Breast epithelium (tissue), 3 donors: ENCODE measurements around the gene CCT3.
"Not testable (repeated sequence)": the region's sequence is repeated elsewhere in the genome, so short reads cannot be mapped to it uniquely, and the experiment has no call there.

ENCODE experiments used
- POLR2A ChIP-seq: fragments of 450-650 bp; IDR thresholded peaks from one replicate; pipeline ENCODE4 v1.6.1; 2016; ENCODE audit warnings: antibody characterized with exemption, mild to moderate bottlenecking, moderate library complexity
- POLR2AphosphoS5 ChIP-seq, 3 donors: sonication (generic); formaldehyde crosslinking; IDR thresholded peaks; one replicate each; pipeline ENCODE4 v1.6.1; 2017; ENCODE audit warnings: antibody characterized with exemption in 3 of 3
- TF ChIP-seq, protein P1 (sequence below), 3 donors: fragments of 450-650 bp; IDR thresholded peaks; one replicate each; pipeline ENCODE4 v1.5.1; 2016 to 2017; ENCODE audit warnings: antibody characterized with exemption in 3 of 3, mild to moderate bottlenecking in 3 of 3, moderate library complexity in 3 of 3

DNA sequence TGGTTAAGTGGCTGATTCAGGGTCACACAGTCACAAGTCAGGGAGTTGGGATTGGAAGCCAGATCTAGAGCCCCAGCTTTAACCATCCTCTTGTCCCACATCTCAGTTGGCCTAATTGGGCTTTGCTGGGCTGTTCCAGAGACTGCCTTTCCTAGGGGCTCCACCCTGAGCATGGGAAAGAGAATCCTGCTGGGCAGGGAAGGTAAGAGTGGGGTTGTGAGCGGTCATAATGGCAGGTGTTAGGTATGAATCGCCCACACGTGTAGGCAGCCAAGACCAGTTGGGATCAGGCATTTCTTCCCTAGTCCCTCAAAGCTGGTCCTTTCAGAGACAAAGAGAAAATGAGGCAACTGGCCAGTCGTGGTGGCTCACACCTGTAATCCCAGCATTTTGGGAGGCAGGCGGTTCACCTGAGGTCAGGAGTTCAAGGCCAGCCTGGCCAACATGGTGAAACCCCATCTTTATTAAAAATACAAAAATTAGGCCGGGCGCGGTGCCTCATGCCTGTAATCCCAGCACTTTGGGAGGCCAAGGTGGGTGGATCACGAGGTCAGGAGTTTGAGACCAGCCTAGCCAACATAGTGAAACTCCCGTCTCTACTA, 31.7 kb upstream of the CCT3 start:
- TF ChIP-seq, protein P1, sequence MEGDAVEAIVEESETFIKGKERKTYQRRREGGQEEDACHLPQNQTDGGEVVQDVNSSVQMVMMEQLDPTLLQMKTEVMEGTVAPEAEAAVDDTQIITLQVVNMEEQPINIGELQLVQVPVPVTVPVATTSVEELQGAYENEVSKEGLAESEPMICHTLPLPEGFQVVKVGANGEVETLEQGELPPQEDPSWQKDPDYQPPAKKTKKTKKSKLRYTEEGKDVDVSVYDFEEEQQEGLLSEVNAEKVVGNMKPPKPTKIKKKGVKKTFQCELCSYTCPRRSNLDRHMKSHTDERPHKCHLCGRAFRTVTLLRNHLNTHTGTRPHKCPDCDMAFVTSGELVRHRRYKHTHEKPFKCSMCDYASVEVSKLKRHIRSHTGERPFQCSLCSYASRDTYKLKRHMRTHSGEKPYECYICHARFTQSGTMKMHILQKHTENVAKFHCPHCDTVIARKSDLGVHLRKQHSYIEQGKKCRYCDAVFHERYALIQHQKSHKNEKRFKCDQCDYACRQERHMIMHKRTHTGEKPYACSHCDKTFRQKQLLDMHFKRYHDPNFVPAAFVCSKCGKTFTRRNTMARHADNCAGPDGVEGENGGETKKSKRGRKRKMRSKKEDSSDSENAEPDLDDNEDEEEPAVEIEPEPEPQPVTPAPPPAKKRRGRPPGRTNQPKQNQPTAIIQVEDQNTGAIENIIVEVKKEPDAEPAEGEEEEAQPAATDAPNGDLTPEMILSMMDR (IDR thresholded peaks at IDR 0.05) = not testable (repeated sequence)
- TF ChIP-seq POLR2A; POLR2AphosphoS5 (IDR thresholded peaks at IDR 0.05): not testable (repeated sequence)
